Fibroblast of upper back skin (primary cell): Measurements from ENCODE around the gene HNRNPF.
A peak's percentile ranks its signal among the peaks of the same experiment; 100 is the strongest.
"Not testable (repeated sequence)": the region's sequence is repeated elsewhere in the genome, so short reads cannot be mapped to it uniquely, and the experiment has no call there.

Experiments used
- DNase-seq: peaks from one replicate; pipeline ENCODE4 v3.0.0-alpha.2; 2013

Gene HNRNPF

GRCh38 chr10:43395571-43396060, 13.4 kb downstream of the HNRNPF start:
- no peak for DNase-seq

GRCh38 chr10:43394868-43395267, 14.1 kb downstream of the HNRNPF start:
- no peak for DNase-seq

GRCh38 chr10:43393606-43394360, 15.2 kb downstream of the HNRNPF start:
- DNase-seq: no peak

GRCh38 chr10:43393186-43393585, 15.8 kb downstream of the HNRNPF start:
- DNase-seq: not testable (repeated sequence)

- no peak for DNase-seq
Measured at GRCh38 chr10:43392748-43393147, 16.2 kb downstream of the HNRNPF start.

- DNase-seq: no peak
Measured at GRCh38 chr10:43391496-43391895, 17.5 kb downstream of the HNRNPF start.

- DNase-seq: peak; percentile 34
Measured at GRCh38 chr10:43390759-43391158, 18.2 kb downstream of the HNRNPF start.

- DNase-seq: no peak
Measured at GRCh38 chr10:43390333-43390732, 18.7 kb downstream of the HNRNPF start.

- DNase-seq: no peak
Measured at GRCh38 chr10:43389867-43390266, 19.1 kb downstream of the HNRNPF start.

GRCh38 chr10:43387678-43388032, 21.3 kb downstream of the HNRNPF start:
- no peak for DNase-seq

GRCh38 chr10:43386981-43387677, 21.9 kb downstream of the HNRNPF start:
- DNase-seq: no peak

GRCh38 chr10:43386549-43386948, 22.4 kb downstream of the HNRNPF start:
- no peak for DNase-seq

GRCh38 chr10:43385412-43386004, 23.5 kb downstream of the HNRNPF start:
- DNase-seq: no peak

GRCh38 chr10:43384252-43385221, 24.4 kb downstream of the HNRNPF start:
- DNase-seq: no peak

- peak; percentile 14 for DNase-seq
Measured at GRCh38 chr10:43383204-43383971, 25.6 kb downstream of the HNRNPF start.

GRCh38 chr10:43380610-43381222, 28.3 kb downstream of the HNRNPF start:
- peak; percentile 80 for DNase-seq

GRCh38 chr10:43377424-43377883, 31.5 kb downstream of the HNRNPF start:
- no peak for DNase-seq

- DNase-seq: no peak
Measured at GRCh38 chr10:43376828-43377423, 32.1 kb downstream of the HNRNPF start.

GRCh38 chr10:43376046-43376635, 32.8 kb downstream of the HNRNPF start:
- no peak for DNase-seq

GRCh38 chr10:43375401-43376020, 33.5 kb downstream of the HNRNPF start:
- no peak for DNase-seq
